A549 (cell line): ENCODE data around the gene FUT8.

Source experiments
- MYC ChIP-seq: IDR thresholded peaks from 2 replicates; pipeline ENCODE4 v1.6.1; 2012; ENCODE audit warnings: mild to moderate bottlenecking, inconsistent platforms, low read length, improper control_type of control experiment, borderline replicate concordance
- SMC3 ChIP-seq: fragments of >200 bp; sonication (Bioruptor Twin); formaldehyde crosslinking; IDR thresholded peaks from 3 replicates; pipeline ENCODE4 v1.6.1; 2018; ENCODE audit warnings: inconsistent platforms
- TP53 ChIP-seq: fragments of 250-450 bp; sonication (Bioruptor Pico); IDR thresholded peaks from 2 replicates; pipeline ENCODE4 v1.5.0; 2021; ENCODE audit warnings: mild to moderate bottlenecking, moderate library complexity
- ZNF302 ChIP-seq: fragments of 250-450 bp; sonication (Bioruptor Pico); IDR thresholded peaks from 2 replicates; pipeline ENCODE4 v1.9.0; 2021; ENCODE audit warnings: inconsistent platforms, mild to moderate bottlenecking, moderate library complexity
- TF ChIP-seq, protein P1 (sequence below): fragments of >200 bp; sonication (Bioruptor Twin); formaldehyde crosslinking; IDR thresholded peaks from 3 replicates; pipeline ENCODE4 v1.5.1; 2016
- TF ChIP-seq, protein P2 (sequence below): fragments of 150-350 bp; IDR thresholded peaks from 2 replicates; pipeline ENCODE4 v1.6.1; 2014; ENCODE audit warnings: low read depth, mild to moderate bottlenecking, low read length
- TF ChIP-seq, protein P3 (sequence below): IDR thresholded peaks from 2 replicates; pipeline ENCODE4 v1.6.1; 2012; ENCODE audit warnings: low read depth, borderline replicate concordance

DNA sequence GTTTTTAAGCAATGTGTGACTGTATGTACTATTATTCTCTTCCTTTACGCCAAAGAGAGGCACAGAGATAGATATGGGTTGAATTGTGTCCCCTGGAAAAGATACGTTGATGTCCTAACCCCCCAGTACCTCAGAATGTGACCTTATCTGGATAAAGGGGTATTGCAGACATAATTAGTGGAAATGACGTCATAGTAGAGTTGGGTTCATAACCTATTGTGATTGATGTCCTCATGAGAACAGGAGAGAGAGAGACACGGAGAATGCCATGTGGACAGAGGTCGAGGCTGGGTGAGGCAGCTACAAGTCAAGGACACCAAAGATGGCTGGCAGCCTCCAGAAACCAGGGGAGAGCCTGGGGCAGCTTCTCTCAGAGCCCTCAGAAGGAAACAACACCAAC lies 376.3 kb downstream of the FUT8 start:
- TF ChIP-seq MYC = no peak
- TF ChIP-seq, protein P1, sequence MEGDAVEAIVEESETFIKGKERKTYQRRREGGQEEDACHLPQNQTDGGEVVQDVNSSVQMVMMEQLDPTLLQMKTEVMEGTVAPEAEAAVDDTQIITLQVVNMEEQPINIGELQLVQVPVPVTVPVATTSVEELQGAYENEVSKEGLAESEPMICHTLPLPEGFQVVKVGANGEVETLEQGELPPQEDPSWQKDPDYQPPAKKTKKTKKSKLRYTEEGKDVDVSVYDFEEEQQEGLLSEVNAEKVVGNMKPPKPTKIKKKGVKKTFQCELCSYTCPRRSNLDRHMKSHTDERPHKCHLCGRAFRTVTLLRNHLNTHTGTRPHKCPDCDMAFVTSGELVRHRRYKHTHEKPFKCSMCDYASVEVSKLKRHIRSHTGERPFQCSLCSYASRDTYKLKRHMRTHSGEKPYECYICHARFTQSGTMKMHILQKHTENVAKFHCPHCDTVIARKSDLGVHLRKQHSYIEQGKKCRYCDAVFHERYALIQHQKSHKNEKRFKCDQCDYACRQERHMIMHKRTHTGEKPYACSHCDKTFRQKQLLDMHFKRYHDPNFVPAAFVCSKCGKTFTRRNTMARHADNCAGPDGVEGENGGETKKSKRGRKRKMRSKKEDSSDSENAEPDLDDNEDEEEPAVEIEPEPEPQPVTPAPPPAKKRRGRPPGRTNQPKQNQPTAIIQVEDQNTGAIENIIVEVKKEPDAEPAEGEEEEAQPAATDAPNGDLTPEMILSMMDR = no peak
- no peak for TF ChIP-seq SMC3
- TF ChIP-seq, protein P2, sequence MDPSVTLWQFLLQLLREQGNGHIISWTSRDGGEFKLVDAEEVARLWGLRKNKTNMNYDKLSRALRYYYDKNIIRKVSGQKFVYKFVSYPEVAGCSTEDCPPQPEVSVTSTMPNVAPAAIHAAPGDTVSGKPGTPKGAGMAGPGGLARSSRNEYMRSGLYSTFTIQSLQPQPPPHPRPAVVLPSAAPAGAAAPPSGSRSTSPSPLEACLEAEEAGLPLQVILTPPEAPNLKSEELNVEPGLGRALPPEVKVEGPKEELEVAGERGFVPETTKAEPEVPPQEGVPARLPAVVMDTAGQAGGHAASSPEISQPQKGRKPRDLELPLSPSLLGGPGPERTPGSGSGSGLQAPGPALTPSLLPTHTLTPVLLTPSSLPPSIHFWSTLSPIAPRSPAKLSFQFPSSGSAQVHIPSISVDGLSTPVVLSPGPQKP = no peak
- TF ChIP-seq ZNF302 = no peak
- TF ChIP-seq, protein P3, sequence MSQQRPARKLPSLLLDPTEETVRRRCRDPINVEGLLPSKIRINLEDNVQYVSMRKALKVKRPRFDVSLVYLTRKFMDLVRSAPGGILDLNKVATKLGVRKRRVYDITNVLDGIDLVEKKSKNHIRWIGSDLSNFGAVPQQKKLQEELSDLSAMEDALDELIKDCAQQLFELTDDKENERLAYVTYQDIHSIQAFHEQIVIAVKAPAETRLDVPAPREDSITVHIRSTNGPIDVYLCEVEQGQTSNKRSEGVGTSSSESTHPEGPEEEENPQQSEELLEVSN = no peak
- TF ChIP-seq TP53 (CRISPR knock-in tag) = no peak
